ENCODE measurements around the gene GRM8.

GRM8 gene

DNA sequence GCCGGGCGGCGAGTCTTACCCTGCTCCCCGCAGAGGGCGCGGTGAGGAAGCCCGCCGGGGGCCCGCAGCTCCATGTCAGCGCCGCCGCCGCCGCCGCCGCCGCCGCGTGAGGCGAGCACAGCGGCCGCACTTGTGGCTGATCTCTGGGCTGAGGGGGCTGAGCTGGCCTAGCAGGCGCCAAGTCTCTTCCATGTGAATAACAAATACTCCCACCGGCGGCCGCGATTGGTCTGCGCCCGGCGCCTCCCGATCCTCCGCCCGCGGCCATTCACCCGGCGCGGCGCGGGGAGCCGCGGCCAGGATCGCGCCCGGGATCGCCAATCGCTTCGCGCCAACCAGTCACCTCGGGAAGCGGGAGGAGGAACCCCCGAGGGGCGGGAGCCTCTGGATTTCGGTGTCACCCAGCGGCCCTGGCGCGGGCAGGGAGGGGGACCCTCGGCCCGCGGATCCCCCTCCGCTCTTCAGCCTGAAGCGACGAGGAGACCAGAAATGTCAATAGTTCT, at the start of gene GRM8:
TSS of gene GRM8 (minus strand) at position 164 of the 503 bp plus-strand sequence.
- DNase-seq: no peak

GRCh38 chr7:127290801-127291361, 38.1 kb upstream of the GRM8 start:
- no peak for DNase-seq

- DNase-seq: no peak
Observed at GRCh38 chr7:127290116-127290655, 37.4 kb upstream of the GRM8 start.

- DNase-seq: no peak
Observed at GRCh38 chr7:127287133-127287532, 34.4 kb upstream of the GRM8 start.

- no peak for DNase-seq
Observed at GRCh38 chr7:127270093-127270492, 17.4 kb upstream of the GRM8 start.

DNA sequence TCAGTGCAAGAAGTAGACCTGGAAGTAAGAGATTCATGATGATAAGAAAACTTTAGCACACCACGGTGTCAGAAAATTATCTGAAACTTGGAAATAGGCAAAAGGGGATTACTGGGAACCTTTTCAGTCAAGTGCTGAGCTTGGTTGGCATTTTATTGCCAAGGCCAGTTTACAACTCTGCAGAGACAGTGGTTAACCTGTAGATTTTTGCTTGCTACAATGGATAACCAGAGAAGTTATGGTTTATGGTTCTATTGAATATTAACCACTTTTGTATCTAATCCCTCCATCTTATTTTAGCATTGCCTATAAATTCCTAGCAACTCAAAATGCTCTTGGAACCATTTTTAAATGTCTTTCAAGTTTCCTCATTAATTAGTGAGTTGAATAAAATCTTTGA, 13.3 kb upstream of the GRM8 start:
- no peak for DNase-seq

DNA sequence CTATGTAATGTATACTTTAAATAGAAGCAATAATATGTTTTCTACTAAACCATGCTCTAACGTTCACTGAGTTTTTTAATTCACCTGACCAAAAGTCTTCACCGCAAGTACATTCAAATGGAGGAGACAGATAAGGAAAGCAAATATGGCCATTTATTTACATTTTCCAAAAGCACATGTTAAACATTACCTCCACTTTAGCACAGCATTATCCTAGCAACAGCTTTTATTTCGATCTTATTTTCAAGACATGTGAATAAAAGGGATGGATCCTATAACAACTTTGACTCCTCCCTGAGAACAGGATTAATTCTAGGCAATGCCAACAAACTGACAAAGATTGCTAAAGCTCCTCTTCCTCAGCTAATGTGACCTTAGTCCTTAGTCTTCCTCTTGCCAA, 11.5 kb upstream of the GRM8 start:
- no peak for DNase-seq

DNA sequence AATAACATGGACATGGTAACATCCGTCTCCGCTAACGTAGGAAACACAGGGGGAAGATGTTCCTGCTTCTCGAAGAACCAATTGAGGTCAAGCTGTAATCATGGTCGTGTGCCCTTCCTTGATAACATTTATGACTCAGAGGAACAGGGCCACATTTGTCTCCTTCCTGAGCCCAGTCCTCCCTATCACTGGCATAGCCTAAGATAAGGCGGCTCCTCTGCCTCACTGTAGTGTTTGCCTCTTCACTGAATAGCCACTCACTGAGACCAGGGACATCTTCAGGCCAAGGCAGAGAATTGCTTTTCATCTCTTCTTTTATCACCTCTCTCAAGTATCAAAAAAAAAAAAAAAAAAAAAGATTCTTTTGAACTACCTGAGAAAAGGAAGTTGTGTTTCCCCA, 5.4 kb upstream of the GRM8 start:
- no peak for DNase-seq

DNA sequence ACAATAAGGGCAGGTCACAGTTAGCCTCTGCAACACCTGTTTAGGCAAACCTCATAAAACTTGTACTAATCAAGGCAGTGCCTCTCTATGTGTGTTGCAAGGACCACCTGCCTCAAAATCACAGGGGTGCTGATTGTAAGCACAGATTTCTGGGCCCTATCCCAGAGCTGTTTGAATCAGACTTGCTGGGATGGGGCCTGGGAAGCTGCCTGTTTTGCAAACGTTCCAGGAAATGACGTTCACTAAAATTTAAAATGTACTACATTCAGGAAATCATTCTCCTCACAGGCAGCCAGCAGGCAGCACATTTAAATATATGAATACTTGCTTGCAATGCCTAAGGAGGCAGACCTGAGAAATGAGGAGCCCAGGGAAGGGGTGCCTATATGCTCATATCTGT, 4.3 kb upstream of the GRM8 start:
- no peak for DNase-seq

- no peak for DNase-seq
Observed at GRCh38 chr7:127256041-127256725, 3.4 kb upstream of the GRM8 start.

- no peak for DNase-seq
Observed at GRCh38 chr7:127254163-127254684, 1.5 kb upstream of the GRM8 start.

GRCh38 chr7:127253281-127254162, 781 bp upstream of the GRM8 start:
- peak; percentile 41 for DNase-seq

DNA sequence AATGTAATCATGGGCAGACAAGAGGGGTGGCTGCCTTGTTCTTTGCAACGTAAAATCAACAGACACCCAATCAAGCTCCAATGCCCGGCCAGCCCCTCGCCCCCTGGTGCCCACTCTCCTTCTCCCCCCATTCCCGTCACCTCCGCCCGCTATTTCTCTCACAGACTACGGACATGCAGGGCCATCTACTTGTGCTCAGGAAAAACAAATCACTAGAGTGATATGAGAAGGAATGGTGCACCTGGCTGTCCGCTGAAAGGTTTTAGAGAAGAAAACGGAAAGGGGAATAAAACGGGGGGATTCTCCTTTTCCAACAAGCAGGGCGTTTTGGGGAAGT, 396 bp downstream of the GRM8 start:
- DNase-seq: no peak

DNA sequence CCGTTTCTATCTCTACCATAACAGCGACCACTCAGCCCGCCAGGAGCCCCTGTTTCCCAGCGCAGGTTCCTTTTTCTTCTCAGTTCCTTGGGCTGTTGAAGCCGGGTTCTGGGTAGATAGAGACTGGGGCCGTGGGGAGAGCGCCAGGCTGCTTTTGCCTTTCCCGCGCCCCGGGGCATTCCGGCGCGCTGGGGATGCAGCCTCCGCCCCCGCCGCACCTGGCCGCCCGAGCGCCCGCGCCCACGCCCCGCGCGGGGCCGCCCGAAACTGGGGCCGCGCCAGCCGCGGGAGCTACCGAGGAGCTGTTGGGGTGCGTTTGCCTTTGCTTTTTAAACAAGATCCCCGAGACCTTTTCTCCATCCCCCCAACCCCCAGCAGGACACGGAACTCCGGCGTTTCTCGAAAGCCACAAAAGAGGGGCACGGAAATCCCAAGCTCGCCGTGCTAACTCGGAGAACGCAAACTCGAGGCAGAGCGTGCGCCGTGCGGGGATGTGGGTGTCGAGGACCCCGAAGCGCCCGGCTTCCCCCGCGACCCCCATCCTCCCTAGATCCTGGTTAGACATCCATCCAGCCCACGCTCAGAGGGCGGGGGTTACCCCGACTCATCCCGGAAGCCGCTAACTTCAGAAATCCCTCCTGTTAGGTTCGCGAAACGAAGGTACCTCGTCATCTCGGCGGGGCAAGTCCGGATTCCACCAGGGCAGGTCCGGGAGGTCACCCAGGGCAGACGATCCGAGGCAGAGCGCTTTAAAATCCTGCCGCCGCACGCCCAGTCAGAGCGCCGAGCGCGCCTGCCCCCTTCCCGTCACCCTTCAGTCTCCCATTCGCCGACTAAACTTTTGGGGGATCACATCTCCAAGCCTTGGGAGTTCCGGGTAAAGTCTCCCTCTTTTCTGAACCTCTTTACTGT, 1.0 kb downstream of the GRM8 start:
- no peak for DNase-seq

GRCh38 chr7:127251036-127251464, 1.7 kb downstream of the GRM8 start:
- no peak for DNase-seq

- DNase-seq: no peak
Observed at GRCh38 chr7:127250312-127251035, 2.3 kb downstream of the GRM8 start.

- no peak for DNase-seq
Observed at GRCh38 chr7:127245607-127246006, 7.1 kb downstream of the GRM8 start.

- no peak for DNase-seq
Observed at GRCh38 chr7:127245002-127245401, 7.7 kb downstream of the GRM8 start.

DNA sequence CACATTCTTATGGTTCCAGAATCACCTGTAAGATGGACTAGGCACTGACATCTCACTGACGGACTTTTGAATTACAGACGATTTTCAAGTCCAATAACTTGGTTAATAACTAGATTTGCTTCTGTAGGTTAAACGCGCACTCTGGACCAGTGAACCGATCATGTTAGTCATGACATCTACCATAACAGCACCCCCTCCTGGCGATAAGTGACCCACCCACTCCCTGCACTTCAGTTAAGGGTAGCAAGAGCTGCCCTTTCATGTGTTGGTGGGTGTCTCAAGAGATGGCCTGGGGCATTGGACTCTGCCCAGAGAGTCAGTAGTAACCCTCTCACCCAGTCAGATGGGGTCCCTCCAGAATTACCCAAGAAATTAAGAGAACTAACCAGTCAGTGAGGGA, 12.9 kb downstream of the GRM8 start:
- no peak for DNase-seq

- DNase-seq: no peak
Observed at GRCh38 chr7:127233630-127234029, 19.1 kb downstream of the GRM8 start.

GRCh38 chr7:127231415-127231814, 21.3 kb downstream of the GRM8 start:
- DNase-seq: no peak

All from stimulated activated CD4-positive, alpha-beta T cell treated with anti-CD3 and anti-CD28 coated beads, Interleukin-1b, Interleukin-23, amount 100 ng/mL, for 48 hours (primary cell).